PC-3 (cell line): ENCODE measurements around the gene ABCA2.

Experiments used
- EZH2 ChIP-seq: fragments of 300-600 bp; sonication (generic); IDR thresholded peaks from one replicate; pipeline ENCODE4 v1.6.1; 2017; ENCODE audit warnings: antibody characterized with exemption, mild to moderate bottlenecking, low read length; ENCODE audit not compliant: unreplicated experiment
- TF ChIP-seq, protein P1 (sequence below): fragments of 300-600 bp; sonication (generic); conservative IDR thresholded peaks from 2 replicates; pipeline ENCODE4 v1.5.1; 2017; ENCODE audit warnings: antibody characterized with exemption, low read depth, mild to moderate bottlenecking, low read length

DNA sequence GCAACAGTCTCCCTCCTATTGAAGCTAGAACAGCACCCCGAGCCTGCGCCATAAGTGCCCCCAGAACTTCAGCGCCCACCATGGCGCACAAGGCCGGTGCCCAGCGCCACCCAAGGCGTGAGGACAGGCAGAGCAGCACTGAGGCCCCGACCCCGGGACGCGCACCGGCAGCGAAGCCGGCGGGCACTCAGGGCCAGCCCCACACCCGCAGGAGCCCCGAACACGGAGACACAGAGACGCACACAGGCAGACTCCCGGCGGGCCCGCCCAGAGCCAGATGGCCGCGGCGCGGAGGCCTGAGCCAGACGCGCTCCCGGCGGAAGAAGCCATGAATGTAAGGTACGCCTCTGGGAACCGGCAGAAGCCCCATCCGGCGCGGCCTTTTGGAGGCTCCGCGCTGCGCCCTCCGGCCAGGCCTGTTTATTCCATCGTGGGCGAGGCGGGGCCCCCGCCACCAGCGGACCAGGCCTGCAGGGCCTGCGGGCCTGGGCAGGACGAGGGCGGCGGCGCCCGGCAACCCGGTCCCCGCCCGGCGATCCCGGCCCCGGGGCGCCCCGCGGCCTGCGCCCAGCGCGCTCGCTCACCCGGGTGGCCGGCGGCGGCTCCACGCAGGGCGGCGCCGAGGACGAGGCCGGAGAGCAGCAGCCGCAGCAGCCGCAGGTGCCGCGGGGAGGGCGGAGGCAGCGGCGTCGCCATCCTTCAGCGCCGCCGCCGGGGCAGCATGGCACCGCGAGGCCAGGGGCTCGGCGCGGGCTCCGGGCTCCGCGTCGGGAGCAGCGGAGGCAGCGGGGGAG is 17.5 kb upstream of the ABCA2 start:
- TF ChIP-seq, protein P1, sequence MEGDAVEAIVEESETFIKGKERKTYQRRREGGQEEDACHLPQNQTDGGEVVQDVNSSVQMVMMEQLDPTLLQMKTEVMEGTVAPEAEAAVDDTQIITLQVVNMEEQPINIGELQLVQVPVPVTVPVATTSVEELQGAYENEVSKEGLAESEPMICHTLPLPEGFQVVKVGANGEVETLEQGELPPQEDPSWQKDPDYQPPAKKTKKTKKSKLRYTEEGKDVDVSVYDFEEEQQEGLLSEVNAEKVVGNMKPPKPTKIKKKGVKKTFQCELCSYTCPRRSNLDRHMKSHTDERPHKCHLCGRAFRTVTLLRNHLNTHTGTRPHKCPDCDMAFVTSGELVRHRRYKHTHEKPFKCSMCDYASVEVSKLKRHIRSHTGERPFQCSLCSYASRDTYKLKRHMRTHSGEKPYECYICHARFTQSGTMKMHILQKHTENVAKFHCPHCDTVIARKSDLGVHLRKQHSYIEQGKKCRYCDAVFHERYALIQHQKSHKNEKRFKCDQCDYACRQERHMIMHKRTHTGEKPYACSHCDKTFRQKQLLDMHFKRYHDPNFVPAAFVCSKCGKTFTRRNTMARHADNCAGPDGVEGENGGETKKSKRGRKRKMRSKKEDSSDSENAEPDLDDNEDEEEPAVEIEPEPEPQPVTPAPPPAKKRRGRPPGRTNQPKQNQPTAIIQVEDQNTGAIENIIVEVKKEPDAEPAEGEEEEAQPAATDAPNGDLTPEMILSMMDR = no peak
- TF ChIP-seq EZH2 = no peak
